H9 (cell line): ENCODE results near the gene SCAMP3. TPM values are rescaled to one million over a fixed set of nuclear protein-coding genes. Genes with fewer than 3 reads are reported as not detected.

Source experiments
- DNase-seq: peaks from one replicate; pipeline ENCODE4 v3.0.0-alpha.2; 2017
- H2AFZ ChIP-seq: one replicate; pipeline ENCODE4 v1.6.1; 2013; ENCODE audit warnings: mild to moderate bottlenecking, low read length, control low read depth, moderate library complexity
- H2AK5ac ChIP-seq: 2 replicates; pipeline ENCODE4 v1.6.1; 2013; ENCODE audit warnings: low read length, control low read depth, mixed read lengths; ENCODE audit not compliant: insufficient read length
- H2BK120ac ChIP-seq: one replicate; pipeline ENCODE4 v1.6.1; 2013; ENCODE audit warnings: low read depth, mild to moderate bottlenecking, low read length, control low read depth, inconsistent platforms; ENCODE audit not compliant: poor library complexity, severe bottlenecking
- H2BK12ac ChIP-seq: 2 replicates; pipeline ENCODE4 v1.6.1; 2013; ENCODE audit warnings: low read length, control low read depth, mixed read lengths, low read depth; ENCODE audit not compliant: insufficient read length
- H2BK15ac ChIP-seq: 2 replicates; pipeline ENCODE4 v1.6.1; 2013; ENCODE audit warnings: low read depth, low read length, control low read depth
- H2BK20ac ChIP-seq: one replicate; pipeline ENCODE4 v1.6.1; 2013; ENCODE audit warnings: low read depth, mild to moderate bottlenecking, low read length, control low read depth, inconsistent platforms; ENCODE audit not compliant: poor library complexity, severe bottlenecking
- H2BK5ac ChIP-seq: 2 replicates; pipeline ENCODE4 v1.6.1; 2013; ENCODE audit warnings: low read length, control low read depth, mixed read lengths; ENCODE audit not compliant: insufficient read length
- H3K14ac ChIP-seq: 2 replicates; pipeline ENCODE4 v1.6.1; 2013; ENCODE audit warnings: low read length, control low read depth; ENCODE audit not compliant: insufficient read depth
- H3K18ac ChIP-seq: 2 replicates; pipeline ENCODE4 v1.6.1; 2013; ENCODE audit warnings: low read depth, mild to moderate bottlenecking, mixed read lengths, low read length, control low read depth; ENCODE audit not compliant: insufficient read length
- H3K23ac ChIP-seq: 2 replicates; pipeline ENCODE4 v1.6.1; 2013; ENCODE audit warnings: low read length, control low read depth, mixed read lengths, low read depth; ENCODE audit not compliant: insufficient read length
- H3K23me2 ChIP-seq: 2 replicates; pipeline ENCODE4 v1.6.1; 2013; ENCODE audit warnings: low read depth, mild to moderate bottlenecking, mixed read lengths, low read length, control low read depth; ENCODE audit not compliant: insufficient read length, poor library complexity, severe bottlenecking
- H3K27ac ChIP-seq: 2 replicates; pipeline ENCODE4 v1.5.1; 2013; ENCODE audit warnings: low read length, control low read depth, mixed read lengths, low read depth; ENCODE audit not compliant: insufficient read length
- H3K27me3 ChIP-seq: 2 replicates; pipeline ENCODE4 v1.6.1; 2013; ENCODE audit warnings: low read length, control low read depth, inconsistent platforms; ENCODE audit not compliant: insufficient read depth
- H3K4ac ChIP-seq: 2 replicates; pipeline ENCODE4 v1.6.1; 2013; ENCODE audit warnings: low read depth, mild to moderate bottlenecking, control low read depth, inconsistent platforms, low read length, moderate library complexity
- H3K4me1 ChIP-seq: 2 replicates; pipeline ENCODE4 v1.6.1; 2013; ENCODE audit warnings: low read length, control low read depth, inconsistent platforms; ENCODE audit not compliant: insufficient read depth
- H3K4me2 ChIP-seq: 2 replicates; pipeline ENCODE4 v1.6.1; 2013; ENCODE audit warnings: low read length, control low read depth, mixed read lengths; ENCODE audit not compliant: insufficient read length, insufficient read depth
- H3K56ac ChIP-seq: 2 replicates; pipeline ENCODE4 v1.6.1; 2013; ENCODE audit warnings: low read depth, mild to moderate bottlenecking, mixed read lengths, low read length, control low read depth; ENCODE audit not compliant: insufficient read length
- H3K79me1 ChIP-seq: 2 replicates; pipeline ENCODE4 v1.6.1; 2013; ENCODE audit warnings: low read depth, mild to moderate bottlenecking, moderate library complexity, low read length, control low read depth, inconsistent platforms; ENCODE audit not compliant: insufficient read depth, poor library complexity, severe bottlenecking
- H3K79me2 ChIP-seq: 2 replicates; pipeline ENCODE4 v1.6.1; 2013; ENCODE audit warnings: low read length, control low read depth, inconsistent platforms; ENCODE audit not compliant: insufficient read depth
- H3K9ac ChIP-seq: 2 replicates; pipeline ENCODE4 v1.6.1; 2013; ENCODE audit warnings: low read length, control low read depth, mixed read lengths; ENCODE audit not compliant: insufficient read length; ENCODE audit errors: extremely low read depth
- H3K9me3 ChIP-seq: one replicate; pipeline ENCODE4 v1.6.1; 2013; ENCODE audit warnings: low read depth, low read length, inconsistent platforms; ENCODE audit not compliant: control insufficient read depth
- H3T11ph ChIP-seq: one replicate; pipeline ENCODE4 v1.6.1; 2013; ENCODE audit warnings: mild to moderate bottlenecking, low read length, control low read depth, inconsistent platforms
- H4K20me1 ChIP-seq: one replicate; pipeline ENCODE4 v1.6.1; 2013; ENCODE audit not compliant: control insufficient read depth, insufficient read length, insufficient read depth
- H4K5ac ChIP-seq: 2 replicates; pipeline ENCODE4 v1.6.1; 2013; ENCODE audit warnings: low read depth, mild to moderate bottlenecking, mixed read lengths, low read length, control low read depth; ENCODE audit not compliant: insufficient read length
- H4K8ac ChIP-seq: replicated peaks from 2 replicates; pipeline ENCODE4 v1.6.1; 2013; ENCODE audit warnings: low read length, control low read depth, mixed read lengths, low read depth; ENCODE audit not compliant: insufficient read length
- H4K91ac ChIP-seq: 2 replicates; pipeline ENCODE4 v1.6.1; 2013; ENCODE audit warnings: low read depth, mild to moderate bottlenecking, moderate library complexity, mixed read lengths, low read length, control low read depth; ENCODE audit not compliant: insufficient read length
- H3K27ac Mint-ChIP-seq, 3 experiments: 2 replicates in 2 of 3; 3 replicates in 1 of 3; pipeline ENCODE4 v1.8.0; 2020 to 2021; ENCODE audit warnings: mixed read lengths in 3 of 3, mild to moderate bottlenecking in 1 of 3, moderate library complexity in 1 of 3
- H3K27me3 Mint-ChIP-seq: 2 replicates; pipeline ENCODE4 v1.8.0; 2021; ENCODE audit warnings: low read depth, mild to moderate bottlenecking, moderate library complexity, mixed read lengths
- H3K36me3 Mint-ChIP-seq, 3 experiments: 2 replicates in 2 of 3; 3 replicates in 1 of 3; pipeline ENCODE4 v1.8.0; 2020 to 2021; ENCODE audit warnings: low read depth in 3 of 3, mixed read lengths in 3 of 3; ENCODE audit not compliant: insufficient read depth in 1 of 3
- H3K4me1 Mint-ChIP-seq, 2 experiments: 2 replicates each; pipeline ENCODE4 v1.8.0; 2020; ENCODE audit warnings: mixed read lengths in 2 of 2
- H3K4me3 Mint-ChIP-seq, 2 experiments: 2 replicates in 1 of 2; 3 replicates in 1 of 2; pipeline ENCODE4 v1.8.0; 2020 to 2021; ENCODE audit warnings: mild to moderate bottlenecking in 2 of 2, mixed read lengths in 2 of 2, moderate library complexity in 1 of 2
- H3K9me3 Mint-ChIP-seq, 2 experiments: 2 replicates in 1 of 2; 3 replicates in 1 of 2; pipeline ENCODE4 v1.8.0; 2020; ENCODE audit warnings: mild to moderate bottlenecking in 2 of 2, mixed read lengths in 2 of 2, moderate library complexity in 1 of 2
- CTCF ChIP-seq: fragments of 200-600 bp; sonication (generic); conservative IDR thresholded peaks from 3 replicates; pipeline ENCODE4 v1.8.0; 2021; ENCODE audit warnings: antibody characterized with exemption, mild to moderate bottlenecking
- WGBS: extraction: QIAGEN DNeasy Blood & Tissue Kit; methylation state at CpG from one replicate; pipeline ENCODE4 v1.1.7; 2013; ENCODE audit warnings: missing lambda C conversion rate, low lambda C conversion rate, mixed read lengths; ENCODE audit not compliant: insufficient read length; ENCODE audit errors: extremely low coverage; 5-methylcytosine and 5-hydroxymethylcytosine counted together
- total RNA-seq: library from RNA; stranded (reverse); gene quantifications from 2 replicates; pipeline ENCODE4 v1.2.1, GENCODE V29; 2021

The SCAMP3 gene
- total RNA-seq, 1 experiment from 2014 or later = 52.5 TPM

- Histone ChIP-seq H3K4me2 (peak overlapping the region; percentile 7), H4K5ac (no peak overlapping the region), H2BK5ac (no peak overlapping the region), H3K23me2 (no peaks in the 10 kb centered on the region), H2AK5ac (no peak overlapping the region), H3K23ac (no peak overlapping the region), H3K79me1 (no peaks in the 10 kb centered on the region), H2BK15ac (no peak overlapping the region), H2BK120ac (no peak overlapping the region), H3K14ac (no peak overlapping the region), H3K18ac (peak overlapping the region; percentile 41), H3K9me3 (no peaks in the 10 kb centered on the region), H3K27me3 (no peaks in the 10 kb centered on the region), H3K9ac (no peak overlapping the region), H2BK12ac (no peak overlapping the region), H2AFZ (no peak overlapping the region), H2BK20ac (no peak overlapping the region), H3K56ac (no peak overlapping the region), H4K8ac (no peak overlapping the region), H3T11ph (no peak overlapping the region), H3K4ac (no peak overlapping the region), H3K27ac (no peak overlapping the region), H4K91ac (no peak overlapping the region), H4K20me1 (no peaks in the 10 kb centered on the region), H3K4me1 (no peaks in the 10 kb centered on the region), H3K79me2 (no peaks in the 10 kb centered on the region)
- DNase-seq = peak; percentile 50
- peaks cover 1% of the 10 kb centered on the region; the same call in 1 of the 2 replicates for H3K27me3 Mint-ChIP-seq
- peak overlapping the region; percentile 51 to 89 (median 65); a peak in 5 of 7 replicates for H3K27ac Mint-ChIP-seq
- H3K4me1 Mint-ChIP-seq = peaks cover 11 to 16% of the 10 kb centered on the region in 2 experiments
- no peaks in the 10 kb centered on the region for H3K9me3 Mint-ChIP-seq
- H3K36me3 Mint-ChIP-seq = peaks cover 6 to 16% (median 15%) of the 10 kb centered on the region in 3 experiments
- peak overlapping the region; percentile 50 to 70; a peak in 4 of 5 replicates for H3K4me3 Mint-ChIP-seq
- no CpG with 5 or more reads among the region's 1 CpG for WGBS
- TF ChIP-seq CTCF = no peak
Measured at GRCh38 chr1:155219592-155220031, 42.5 kb downstream of the SCAMP3 start.
